NCI-H2107 treated with DMSO at 0.1 percent for 48 hours (cell line): Measurements from ENCODE around the gene ELOVL7.
"Not testable (repeated sequence)": the region's sequence is repeated elsewhere in the genome, so short reads cannot be mapped to it uniquely, and the experiment has no call there.

ENCODE experiments used
- DNase-seq: peaks from one replicate; lab custom pipeline; 2025; ENCODE audit not compliant: unreplicated experiment; lab: John Stamatoyannopoulos, UW

ELOVL7 gene

GRCh38 chr5:60718166-60718892, 125.7 kb downstream of the ELOVL7 start:
- no peak for DNase-seq

GRCh38 chr5:60715201-60715928, 128.7 kb downstream of the ELOVL7 start:
- not testable (repeated sequence) for DNase-seq

- no peak for DNase-seq
These were observed 131.1 kb downstream of the ELOVL7 start for GRCh38 chr5:60712950-60713349.

GRCh38 chr5:60711892-60712291, 132.2 kb downstream of the ELOVL7 start:
- DNase-seq: not testable (repeated sequence)

GRCh38 chr5:60710362-60710761, 133.7 kb downstream of the ELOVL7 start:
- no peak for DNase-seq

GRCh38 chr5:60705144-60705543, 138.9 kb downstream of the ELOVL7 start:
- no peak for DNase-seq

- DNase-seq: no peak
These were observed 140.1 kb downstream of the ELOVL7 start for GRCh38 chr5:60703944-60704343.
